CD1c-positive myeloid dendritic cell (primary cell): Measurements from ENCODE around the gene C3.
"Not testable (repeated sequence)": the region's sequence is repeated elsewhere in the genome, so short reads cannot be mapped to it uniquely, and the experiment has no call there.

Experiments
- DNase-seq: peaks from one replicate; pipeline ENCODE4 v3.0.0-alpha.2; 2016; ENCODE audit errors: extremely low spot score

The C3 gene

DNA sequence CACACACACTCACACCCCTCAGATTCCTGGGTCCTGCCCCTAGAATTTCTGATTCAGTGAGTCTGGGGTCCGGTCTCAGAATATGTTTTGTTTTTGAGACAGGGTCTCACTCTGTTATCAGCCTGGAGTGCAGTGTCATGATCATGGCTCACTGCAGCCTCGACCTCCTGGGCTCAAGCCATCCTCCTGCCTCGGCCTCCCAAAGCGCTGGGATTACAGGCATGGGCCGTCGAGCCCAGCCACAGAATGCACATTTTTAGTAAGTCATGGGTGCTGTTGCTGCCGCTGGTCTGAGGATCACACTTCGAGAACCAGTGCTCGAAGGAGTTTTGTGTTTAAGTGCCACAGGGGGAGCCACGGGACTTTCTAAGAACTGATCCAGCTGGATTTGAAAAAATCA lies 28.4 kb downstream of the C3 start:
- DNase-seq = no peak

DNA sequence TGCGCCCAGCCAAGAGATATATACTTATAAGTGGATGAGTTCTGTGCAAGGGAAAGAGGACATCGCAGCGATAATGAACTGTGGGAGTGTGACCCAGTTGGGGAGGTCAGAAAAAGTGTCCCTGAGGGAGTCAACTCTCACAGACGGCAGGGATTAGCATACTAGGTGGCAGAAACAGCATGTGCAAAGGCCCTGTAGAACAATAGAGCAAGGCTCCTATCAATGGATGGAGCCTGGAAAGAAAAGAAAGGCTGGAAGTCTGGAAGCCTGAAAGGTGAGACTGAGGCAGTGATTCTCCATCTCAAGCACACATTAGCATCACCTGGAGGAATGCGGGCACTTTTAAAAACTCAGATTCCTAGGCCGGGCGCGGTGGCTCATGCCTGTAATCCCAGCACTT lies 29.1 kb downstream of the C3 start:
- no peak for DNase-seq

DNA sequence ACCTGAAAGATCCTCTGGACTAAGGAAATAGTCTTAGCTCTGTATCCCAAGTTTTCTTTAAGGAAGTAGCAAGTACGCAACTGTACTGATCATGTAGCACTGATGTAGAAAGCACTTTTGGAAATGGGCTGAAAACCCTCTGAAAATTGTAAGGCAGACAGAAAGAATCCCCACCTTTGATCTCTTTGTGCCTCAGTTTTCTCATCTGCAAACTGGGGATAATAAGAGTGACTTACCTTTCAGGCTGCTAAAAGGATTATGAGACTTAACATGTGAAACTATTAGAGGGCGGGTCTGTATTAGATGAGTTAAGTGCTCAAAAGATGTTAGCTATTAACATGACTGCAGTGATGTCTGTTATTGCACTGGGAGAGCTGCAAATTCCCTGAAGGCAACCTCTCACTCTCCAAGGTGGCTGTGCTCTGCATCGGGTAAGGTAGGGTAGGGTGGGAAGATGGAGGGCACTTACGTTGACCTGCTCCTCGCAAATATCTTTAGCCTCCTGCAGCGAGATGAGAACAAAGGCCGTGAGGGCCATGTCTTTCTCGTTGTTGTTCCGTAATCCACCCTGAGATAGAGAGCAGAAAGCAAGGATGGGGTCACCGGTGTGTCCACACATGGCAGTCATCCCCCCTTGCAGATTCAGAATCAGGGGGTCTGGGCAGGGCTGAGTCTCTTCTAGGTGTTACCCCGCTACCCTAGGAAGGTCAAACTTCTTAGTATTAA lies 30.1 kb downstream of the C3 start:
- no peak for DNase-seq

DNA sequence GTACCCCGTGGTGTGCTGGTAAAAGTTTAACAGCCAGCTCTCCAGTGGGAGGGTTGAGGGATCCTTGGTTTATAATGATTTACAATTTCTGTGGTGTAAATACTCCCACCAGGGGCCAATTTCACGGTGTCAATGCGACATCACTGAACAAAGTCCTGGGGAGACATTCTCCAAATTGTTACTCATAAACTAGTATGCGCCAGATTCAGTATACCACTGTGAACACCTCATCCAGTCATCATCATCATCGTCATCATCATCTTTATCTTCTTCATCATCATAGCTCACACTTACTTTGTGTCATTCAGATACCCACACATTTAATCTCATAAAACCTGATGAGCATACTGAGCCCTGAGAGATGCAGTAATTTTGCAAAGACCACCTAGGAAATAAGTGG lies 33.3 kb downstream of the C3 start:
- no peak for DNase-seq

DNA sequence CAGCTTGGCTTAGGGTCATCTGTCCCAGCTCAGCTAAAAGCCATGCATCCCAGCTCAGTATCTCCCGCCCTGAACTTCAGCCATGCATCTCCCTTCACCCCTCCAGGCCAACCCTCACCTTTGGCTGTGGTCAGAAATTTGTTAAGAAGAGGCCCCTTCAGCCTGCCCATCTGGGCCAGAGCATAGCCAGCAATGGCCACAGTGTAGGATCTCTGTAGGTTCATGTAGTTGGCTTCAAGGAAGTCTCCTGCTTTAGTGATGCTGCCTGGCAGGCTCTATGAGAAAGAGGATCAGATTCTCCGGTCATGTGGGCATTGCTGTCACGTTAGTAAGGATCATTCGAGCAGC lies 33.8 kb downstream of the C3 start:
- DNase-seq = no peak

DNA sequence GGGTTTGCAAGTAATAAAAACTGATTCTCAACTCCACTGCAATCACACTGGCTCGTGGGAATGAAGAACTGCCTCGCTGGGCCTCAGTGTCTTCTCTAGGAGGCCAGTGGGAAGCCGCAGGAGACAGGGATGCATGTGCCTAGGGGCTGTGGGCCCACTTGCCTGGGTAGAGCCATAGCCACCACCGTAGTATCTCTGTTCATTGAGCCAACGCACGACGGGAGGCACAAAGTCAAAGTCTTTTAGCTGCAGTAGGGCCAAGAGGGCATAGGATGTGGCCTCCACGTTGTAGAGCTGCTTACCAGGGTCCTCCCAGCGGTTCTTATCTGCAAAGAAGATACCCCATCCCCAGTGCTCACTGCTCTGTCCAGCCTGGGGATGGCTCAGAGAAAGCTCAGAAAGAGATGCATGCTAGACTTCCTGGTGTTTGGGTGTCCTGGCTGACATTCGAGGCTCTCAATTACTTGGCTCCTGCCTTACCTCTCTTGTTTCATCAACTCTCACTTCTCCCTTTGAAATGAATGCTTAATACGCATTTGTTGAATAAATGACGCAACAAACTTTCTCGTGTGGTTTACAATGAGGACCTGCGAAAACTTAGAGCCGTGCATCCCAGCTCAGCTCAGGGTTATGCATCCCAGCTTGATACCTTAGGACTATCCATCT lies 34.4 kb downstream of the C3 start:
- DNase-seq = peak; percentile 67

DNA sequence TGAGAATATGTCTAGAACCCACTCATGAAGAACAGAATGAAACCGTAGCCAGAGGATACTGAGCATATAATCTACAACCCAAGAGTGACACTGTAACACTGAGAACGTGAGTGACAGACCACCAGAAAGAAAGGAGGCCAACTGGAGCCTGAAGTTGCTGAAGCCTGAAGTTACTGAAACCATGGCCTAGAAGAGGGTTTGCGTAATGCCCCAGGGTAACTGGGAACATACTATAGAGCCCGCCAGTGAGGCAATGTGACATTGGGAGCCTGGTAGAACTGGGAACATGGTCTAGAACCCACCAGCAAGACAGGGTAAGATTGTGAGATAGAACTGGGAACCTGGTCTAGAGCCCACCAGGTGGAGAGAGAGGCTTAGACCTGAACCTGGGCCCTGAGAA lies 35.0 kb downstream of the C3 start:
- DNase-seq = no peak

DNA sequence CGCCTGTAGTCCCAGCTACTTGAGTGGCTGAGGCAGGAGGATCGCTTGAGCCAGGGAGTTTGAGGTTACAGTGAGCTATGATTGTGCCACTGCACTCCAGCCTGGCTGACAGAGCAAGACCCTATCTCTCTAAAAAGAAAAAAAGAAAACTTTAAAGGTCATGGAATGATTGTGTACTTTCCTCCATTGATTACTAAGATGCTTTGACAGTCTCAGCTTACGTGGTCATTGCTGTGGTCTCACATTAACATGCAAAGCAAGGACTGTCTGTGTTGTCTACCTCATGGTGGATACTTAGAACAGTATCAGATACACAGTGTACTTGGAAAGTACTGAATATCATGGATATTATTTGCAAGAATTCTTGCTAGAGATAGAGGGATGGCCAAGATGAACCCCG lies 36.5 kb downstream of the C3 start:
- no peak for DNase-seq

DNA sequence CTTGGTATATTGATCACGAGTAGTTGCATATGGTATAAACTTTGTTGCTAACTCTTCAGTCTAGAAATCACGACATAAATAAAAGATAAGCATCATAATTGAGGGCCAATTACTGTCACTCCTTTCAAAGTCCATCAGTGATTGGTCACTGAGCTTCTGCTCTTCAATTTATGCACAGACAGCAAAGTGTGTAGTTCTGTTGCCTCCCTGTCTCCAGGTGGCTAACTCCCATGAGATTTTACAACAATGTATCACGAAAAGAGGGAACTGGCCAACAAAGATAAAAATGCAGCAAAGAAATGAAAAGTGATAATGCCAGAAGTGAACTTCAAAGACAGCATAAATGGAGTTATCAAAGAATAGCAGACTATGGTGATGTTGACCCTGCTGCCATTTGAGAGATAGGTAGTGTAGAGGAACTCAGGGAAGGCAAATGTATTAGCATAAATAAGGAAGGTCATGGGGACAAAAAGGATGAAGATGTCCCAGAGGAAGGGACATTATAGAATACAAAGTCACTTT lies 37.8 kb downstream of the C3 start:
- no peak for DNase-seq

DNA sequence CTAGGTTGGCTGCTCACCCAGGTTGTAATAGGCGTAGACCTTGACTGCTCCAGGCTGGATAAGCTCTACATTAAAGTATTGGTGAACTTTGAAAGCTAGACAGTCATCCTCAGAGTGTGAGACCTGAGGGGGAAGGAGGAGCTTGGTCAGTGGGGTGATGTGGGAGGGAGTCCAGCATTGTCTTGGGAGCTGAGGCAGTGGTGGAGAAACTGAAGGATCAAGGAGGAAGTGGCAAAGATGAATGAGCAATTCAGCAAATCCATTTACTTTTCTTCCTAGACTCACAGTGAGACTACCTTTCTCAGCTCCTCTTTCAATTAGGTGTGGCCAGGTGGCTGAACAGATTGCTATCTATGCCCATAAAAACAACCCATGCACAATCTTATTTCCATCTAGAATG lies 40.3 kb downstream of the C3 start:
- DNase-seq = peak; percentile 56

DNA sequence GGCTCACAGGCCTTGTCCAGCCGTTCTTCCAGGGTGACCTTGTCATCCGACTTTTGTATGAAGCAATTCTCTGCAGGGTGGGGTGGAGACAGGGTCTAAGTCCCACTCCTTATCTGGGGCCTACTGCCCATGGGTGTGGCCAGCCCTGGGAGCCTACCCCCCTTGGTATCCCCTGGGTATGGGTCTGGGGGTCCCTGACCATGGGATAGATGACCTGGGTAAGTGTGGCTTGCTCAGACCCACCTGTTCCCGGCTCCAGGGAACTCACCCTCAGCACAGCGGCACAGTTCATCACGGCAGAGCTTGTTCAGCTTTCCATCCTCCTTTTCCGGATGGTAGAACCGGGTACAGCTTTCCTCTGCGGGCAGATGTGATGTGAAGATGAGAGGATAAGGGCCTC lies 41.3 kb downstream of the C3 start:
- DNase-seq = no peak

DNA sequence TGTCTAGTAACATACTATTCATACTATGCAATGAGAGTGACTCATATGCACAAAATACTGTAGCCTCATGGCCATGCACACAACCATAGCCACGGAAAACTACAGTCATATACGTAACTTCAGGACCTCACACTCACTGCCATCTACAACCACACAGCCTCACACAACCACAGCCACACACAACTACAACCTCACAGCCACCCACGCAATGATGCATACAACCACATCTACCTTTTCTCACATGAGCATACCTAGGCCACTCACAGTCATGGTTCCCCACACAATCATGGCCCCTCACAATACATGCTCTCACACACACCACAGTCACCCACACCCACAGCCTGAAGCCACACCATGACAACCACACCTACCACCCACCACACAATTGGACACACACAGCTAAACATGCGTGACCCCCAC lies 41.8 kb downstream of the C3 start:
- peak; percentile 84 for DNase-seq

DNA sequence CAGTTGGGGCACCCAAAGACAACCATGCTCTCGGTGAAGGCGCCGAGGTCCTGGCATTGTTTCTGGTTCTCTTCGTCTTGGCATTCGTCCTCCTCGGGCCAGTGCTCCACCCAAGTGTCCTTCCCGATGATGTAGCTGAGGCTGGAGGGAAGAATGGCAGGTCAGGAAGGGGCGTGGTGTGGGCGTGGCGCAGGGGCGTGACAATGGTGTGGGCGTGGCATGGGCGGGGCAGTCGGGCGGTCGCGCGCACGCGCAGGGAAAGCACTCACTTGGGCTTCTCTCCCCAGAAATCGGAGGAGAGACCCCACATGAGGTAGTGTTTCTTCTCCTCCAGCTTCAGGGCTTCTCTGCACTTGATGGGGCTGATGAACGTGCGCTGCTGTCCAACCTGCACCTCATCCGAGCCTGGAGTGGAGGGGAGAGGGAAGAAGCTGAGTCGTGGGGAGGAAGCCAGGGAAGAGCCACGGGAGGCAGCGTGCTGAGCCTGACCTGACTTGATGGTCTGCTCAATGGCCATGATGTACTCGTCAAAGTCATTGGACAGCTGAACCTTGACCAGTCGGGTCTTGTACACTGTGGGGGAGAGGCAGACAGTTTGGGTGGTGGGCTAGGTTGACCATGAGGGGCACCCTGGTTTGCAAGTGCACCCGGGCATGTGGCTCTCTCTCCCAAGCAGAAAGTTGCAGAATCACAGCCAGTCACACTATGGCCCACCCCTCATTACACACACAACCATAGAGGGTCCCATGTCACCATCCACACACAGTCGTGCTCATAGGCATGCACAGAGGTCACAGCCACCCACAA lies 42.4 kb downstream of the C3 start:
- DNase-seq = peak; percentile 55

DNA sequence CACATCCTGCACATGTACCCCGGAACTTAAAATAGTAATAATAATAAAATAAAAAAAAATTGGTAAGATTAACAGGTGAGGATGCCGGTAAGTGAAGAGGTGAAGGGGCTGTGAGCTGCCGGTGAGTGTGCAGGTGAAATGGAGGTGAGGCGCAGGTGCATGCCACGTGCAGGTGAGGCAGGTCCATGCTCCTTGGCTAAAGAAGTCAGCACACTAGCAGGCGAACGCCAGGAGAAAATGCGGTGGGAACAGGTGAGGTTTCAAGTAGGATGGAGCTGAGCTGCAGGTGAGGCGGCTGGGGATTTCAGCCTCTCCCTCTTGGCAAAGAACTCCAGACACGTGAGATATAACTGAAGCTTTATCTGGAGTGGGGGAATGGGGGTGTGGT lies 43.0 kb downstream of the C3 start:
- no peak for DNase-seq

DNA sequence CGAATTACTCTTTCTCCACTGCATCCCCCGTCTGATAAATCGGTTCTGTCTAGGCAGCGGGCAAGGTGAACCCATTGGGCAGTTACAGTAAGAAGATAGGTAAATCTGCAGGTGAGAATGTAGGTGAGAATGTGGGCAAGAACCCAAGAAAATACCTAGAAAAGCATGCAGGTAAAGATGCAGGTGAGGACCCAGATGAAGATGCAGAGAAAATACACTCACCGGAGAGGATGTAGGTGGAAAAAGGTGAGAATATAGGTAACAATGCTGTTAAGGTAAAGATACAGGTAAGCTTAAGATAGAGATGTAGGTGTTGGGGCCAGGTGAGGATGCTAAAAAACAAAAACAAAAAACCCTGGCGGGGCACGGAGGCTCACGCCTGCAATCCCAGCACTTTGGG lies 44.2 kb downstream of the C3 start:
- no peak for DNase-seq

DNA sequence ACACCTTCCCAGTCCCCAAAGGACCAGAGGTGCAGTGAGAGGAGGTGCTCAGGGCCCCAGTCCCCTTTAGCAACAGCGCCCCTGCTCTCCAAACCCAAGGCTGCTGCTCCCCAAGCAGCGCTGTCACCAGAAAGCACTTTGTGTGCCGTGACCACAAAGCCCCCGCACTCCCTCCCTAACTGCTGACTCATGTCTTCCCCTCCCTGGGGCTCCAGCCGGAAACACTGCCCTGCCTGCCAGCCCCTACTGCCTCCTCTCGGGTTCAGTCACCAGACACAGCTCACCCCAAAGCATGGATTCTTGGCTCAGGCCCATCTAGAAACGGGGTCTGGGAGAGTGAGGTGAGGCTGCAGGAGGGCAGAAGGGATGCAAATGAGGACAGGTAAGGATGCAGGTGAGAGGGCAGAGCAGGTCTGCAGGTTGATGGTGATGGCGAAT lies 45.6 kb downstream of the C3 start:
- DNase-seq = peak; percentile 84

DNA sequence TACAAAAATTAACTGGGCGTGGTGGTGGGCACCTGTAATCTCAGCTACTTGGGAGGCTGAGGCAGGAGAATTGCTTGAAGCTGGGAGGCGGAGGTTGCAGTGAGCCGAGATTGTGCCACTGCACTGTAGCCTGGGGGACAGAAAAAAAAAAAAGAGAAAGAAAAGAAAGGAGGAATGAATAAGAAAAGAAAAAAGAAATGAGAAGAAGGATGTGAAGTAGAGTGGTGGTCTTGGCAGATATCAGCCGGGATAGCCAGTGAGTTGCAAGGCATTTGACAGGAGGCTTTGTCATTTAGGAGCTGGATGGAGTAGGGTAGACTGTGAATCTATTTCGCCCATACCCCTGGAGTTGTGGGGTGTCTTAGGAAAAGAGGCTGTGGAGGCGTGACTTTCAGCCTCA lies 46.0 kb downstream of the C3 start:
- DNase-seq = not testable (repeated sequence)

DNA sequence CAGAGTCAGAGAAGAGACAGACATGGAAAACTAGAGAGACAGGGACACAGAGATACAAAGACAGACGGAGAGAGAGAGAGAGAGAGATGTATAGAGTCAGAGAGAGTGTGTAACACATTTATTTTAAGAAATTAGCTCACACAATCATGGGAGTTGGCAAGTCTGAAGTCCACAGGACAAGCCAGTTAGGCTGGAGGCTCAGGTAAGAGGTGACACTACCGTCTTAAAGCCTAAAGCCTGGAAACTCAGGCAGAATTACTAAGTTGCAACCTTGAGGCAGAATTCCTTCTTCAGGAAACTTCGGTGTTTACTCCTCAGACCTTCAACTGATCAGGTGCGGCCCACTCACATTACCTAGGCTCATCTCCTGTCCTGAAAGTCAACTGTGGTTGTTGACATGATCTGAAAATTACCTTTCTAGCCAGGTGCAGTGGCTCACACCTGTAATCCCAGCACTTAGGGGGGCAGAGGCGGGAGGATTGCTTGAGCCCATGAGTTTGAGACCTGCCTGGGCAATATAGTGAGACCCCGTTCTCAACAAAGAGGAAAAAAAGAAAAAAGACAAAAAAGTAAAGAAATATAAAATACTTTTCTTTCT lies 47.7 kb downstream of the C3 start:
- DNase-seq = no peak

DNA sequence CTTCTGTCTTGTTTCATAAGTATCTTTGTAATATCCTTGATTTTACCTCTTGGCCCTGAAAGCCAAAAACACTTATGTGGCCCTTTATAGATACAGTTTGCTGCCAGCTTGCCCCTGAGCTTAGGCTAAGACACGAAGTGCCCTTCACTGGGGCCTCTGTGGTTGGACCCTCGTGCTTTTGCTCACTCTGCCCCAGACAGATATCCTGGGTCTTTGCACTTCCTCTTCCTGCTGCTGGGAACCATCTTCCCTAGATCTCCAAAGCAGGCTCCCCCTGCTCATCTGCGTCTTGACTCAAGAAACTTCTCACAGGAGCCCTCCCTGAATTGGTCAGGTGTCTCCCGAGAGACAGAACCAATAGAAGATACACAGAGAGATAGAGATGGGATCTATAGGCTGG lies 48.5 kb downstream of the C3 start:
- peak; percentile 24 for DNase-seq

DNA sequence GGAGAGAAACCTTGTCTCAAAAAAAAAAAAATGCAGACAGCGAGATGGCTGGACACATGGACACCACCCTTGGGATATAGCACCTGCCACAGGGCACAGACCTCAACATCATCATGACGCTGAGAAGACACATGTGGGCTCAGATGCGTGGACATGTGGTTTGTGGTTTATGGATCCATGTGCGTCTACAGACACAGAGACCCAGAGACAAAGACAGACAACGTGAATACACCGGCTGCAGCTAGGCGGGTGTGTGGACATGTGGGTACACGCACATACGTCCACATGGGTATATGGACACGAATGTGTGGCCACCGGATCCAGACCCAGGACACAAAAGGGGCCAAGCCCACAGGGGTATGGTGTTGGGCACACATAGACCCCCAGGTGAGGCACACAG lies 51.8 kb downstream of the C3 start:
- no peak for DNase-seq

DNA sequence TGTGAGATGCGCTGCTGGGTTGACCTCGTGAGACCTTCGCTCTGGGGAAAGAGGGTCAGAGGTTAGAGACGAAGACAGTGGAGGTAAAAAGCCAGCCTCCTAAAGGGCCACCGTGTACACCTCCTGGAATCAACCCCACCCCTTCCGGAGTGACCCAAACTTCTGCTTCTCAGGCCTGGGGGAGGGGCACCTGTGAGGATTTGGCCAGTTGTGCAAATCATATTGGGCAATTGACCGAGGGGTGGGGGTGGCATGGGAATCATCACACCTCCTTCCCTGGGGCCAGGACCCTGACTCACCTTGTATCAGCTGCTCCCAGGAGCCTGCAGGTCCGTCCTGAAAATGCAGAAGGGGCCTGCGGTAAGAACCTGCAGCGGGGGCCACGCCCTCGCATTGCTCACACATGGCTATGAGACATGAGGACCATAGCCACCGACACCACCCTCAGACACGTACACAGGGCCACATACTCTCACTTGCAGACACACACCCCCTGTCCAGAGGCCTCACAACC lies 53.3 kb downstream of the C3 start:
- peak; percentile 63 for DNase-seq

DNA sequence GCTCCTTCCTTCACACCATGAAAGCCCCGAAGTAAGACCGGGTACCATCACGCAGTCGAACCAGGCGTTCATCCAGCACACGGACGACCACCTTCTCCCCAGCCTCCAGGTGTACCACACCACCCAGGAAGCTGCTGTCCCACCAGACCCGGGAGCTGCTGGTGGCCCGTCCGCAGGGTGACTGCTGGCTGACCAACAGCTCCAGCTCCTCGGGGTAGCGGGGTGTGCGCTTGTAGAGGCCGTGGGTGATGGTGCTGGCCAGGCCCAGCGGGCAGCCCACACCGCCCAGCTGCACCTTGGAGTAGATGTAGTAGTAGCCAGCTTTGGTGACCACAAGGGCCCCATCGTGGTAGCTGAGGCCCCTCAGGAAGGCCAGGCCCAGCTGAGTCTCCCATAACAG lies 55.5 kb downstream of the C3 start:
- DNase-seq = no peak
